Uterus (tissue), 4 donors: ENCODE data around the gene SEC61A1. TPM values are rescaled to one million over a fixed set of nuclear protein-coding genes. Genes with fewer than 3 reads are reported as not detected.

Experiments
- DNase-seq, 2 donors: peaks; one replicate each; pipeline ENCODE4 v3.0.0-alpha.2; 2019 to 2020
- H3K27ac ChIP-seq, 2 donors: fragments of 200-600 bp; sonication (generic); 1 replicate in 1 of 2; 2 replicates in 1 of 2; pipeline ENCODE4 v1.5.1; 2016 to 2018
- H3K27me3 ChIP-seq, 2 donors: fragments of 200-600 bp; sonication (generic); one replicate each; pipeline ENCODE4 v1.5.1; 2018 to 2019; ENCODE audit warnings: control low read depth in 1 of 2
- H3K36me3 ChIP-seq, 2 donors: fragments of 200-600 bp; sonication (generic); one replicate each; pipeline ENCODE4 v1.5.1; 2019; ENCODE audit warnings: control low read depth in 1 of 2
- H3K4me1 ChIP-seq, 2 donors: fragments of 200-600 bp; sonication (generic); one replicate each; pipeline ENCODE4 v1.5.1; 2018 to 2019; ENCODE audit warnings: control low read depth in 1 of 2
- H3K4me3 ChIP-seq, 2 donors: fragments of 200-600 bp; sonication (generic); 1 replicate in 1 of 2; 2 replicates in 1 of 2; pipeline ENCODE4 v1.5.1; 2018 to 2019; ENCODE audit warnings: mild to moderate bottlenecking in 1 of 2
- H3K9me3 ChIP-seq, 2 donors: fragments of 200-600 bp; sonication (generic); one replicate each; pipeline ENCODE4 v1.5.1; 2019; ENCODE audit warnings: control low read depth in 1 of 2
- POLR2A ChIP-seq, 2 donors: fragments of 450-650 bp; IDR thresholded peaks; one replicate each; pipeline ENCODE4 v1.6.1; 2016; ENCODE audit warnings: antibody characterized with exemption in 2 of 2, mild to moderate bottlenecking in 1 of 2, moderate library complexity in 1 of 2
- intact Hi-C: fragments of 100-400 bp; cut with DNase I; formaldehyde crosslinking; loops from one replicate; pipeline ENCODE4 v1.15.1; 2023; ENCODE audit warnings: low total_unique reads
- total RNA-seq, 4 donors: library from RNA; depleted of rRNA in 3 of 4; stranded (reverse); fragments of >200 nt in 3 of 4; gene quantifications; one replicate each; pipeline versions ENCODE4 v1.1.0 to v1.2.4, GENCODE V29; 2014 to 2023
- TF ChIP-seq, protein P1 (sequence below), 4 experiments: fragments of 200-600 bp in 2 of 4; fragments of 450-650 bp in 2 of 4; sonication (generic) in 2 of 4; IDR thresholded peaks; one replicate each; pipeline ENCODE4 v1.5.1; 2016 to 2019; ENCODE audit warnings: antibody characterized with exemption in 4 of 4, mild to moderate bottlenecking in 2 of 4, moderate library complexity in 1 of 4
- donor health status: DM: yes; HTN: yes; CAD: no.

Gene SEC61A1
- total RNA-seq, 4 donors from 2014 or later, result 55.9 to 197 (median 116) TPM

DNA sequence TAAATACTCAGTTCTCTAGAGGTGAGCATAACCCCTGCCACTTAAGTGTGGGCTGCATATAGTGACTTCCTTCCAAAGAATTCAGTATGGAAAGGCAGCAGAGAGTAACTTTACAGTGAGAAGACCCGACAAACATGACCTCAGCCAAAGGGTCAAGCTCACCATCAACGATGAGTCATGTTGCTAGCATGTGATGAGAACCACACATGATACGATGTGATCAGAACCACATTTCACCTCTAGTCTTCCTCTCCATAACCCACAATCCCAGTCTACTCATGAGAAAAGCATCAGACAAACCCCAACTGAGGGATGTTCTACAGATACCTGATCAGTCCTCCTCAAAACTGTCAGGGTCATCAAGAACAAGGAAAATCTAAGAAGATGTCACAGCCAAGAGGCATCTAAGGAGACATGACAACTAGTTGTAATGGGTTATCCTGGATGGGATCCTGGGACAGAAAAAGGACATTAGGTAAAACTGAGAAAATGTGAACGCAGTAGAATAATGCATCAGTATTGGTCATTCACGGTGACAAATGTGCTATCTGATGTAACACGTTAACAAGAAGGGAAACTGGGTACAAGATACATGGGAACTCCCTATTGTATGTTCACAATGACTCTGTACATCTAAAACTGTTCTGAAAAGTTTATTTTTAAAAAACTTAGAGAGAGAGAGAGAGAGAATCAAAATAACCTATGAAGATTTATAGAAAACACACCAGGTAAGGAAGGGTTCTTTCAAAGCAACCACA, 28.3 kb downstream of the SEC61A1 start:
- no peak overlapping the region for H3K27ac ChIP-seq
- no peak for TF ChIP-seq POLR2A (IDR thresholded peaks at IDR 0.05)
- TF ChIP-seq, protein P1, sequence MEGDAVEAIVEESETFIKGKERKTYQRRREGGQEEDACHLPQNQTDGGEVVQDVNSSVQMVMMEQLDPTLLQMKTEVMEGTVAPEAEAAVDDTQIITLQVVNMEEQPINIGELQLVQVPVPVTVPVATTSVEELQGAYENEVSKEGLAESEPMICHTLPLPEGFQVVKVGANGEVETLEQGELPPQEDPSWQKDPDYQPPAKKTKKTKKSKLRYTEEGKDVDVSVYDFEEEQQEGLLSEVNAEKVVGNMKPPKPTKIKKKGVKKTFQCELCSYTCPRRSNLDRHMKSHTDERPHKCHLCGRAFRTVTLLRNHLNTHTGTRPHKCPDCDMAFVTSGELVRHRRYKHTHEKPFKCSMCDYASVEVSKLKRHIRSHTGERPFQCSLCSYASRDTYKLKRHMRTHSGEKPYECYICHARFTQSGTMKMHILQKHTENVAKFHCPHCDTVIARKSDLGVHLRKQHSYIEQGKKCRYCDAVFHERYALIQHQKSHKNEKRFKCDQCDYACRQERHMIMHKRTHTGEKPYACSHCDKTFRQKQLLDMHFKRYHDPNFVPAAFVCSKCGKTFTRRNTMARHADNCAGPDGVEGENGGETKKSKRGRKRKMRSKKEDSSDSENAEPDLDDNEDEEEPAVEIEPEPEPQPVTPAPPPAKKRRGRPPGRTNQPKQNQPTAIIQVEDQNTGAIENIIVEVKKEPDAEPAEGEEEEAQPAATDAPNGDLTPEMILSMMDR (IDR thresholded peaks at IDR 0.05), result no peak
- H3K9me3 ChIP-seq, result no peaks in the 10 kb centered on the region
- no peak overlapping the region for H3K4me3 ChIP-seq
- peaks cover 0 to 11% of the 10 kb centered on the region in 2 donors for H3K4me1 ChIP-seq
- H3K27me3 ChIP-seq, result no peaks in the 10 kb centered on the region
- no peaks in the 10 kb centered on the region for H3K36me3 ChIP-seq
- intact Hi-C loops, result loop anchor here (10.0 kb wide), 1 partner anchor 524 kb away; no protein-coding TSS in a partner anchor
- no peak for DNase-seq

DNA sequence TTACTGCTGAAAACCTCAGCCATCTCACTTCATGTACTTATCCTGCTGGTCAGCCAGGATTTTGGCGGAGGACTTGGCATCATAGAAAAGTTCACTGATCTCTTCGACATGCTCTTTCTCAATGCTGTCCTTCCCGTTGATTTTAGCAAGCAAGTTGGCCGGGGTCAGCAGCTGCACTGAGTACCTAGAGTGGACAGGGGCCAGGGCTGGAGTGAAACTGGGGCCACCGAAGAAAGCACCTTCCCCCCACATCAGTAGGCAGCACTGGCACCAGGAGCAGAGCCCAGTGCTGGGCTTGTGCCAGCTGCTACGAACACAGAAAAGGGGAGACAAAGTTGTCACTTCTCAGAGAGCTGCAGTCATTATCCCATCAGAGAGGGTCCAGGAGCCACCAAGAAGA, 29.0 kb downstream of the SEC61A1 start:
- Histone ChIP-seq H3K4me1 (peaks cover 0 to 9% of the 10 kb centered on the region in 2 donors), H3K27me3 (no peaks in the 10 kb centered on the region), H3K4me3 (no peak overlapping the region), H3K9me3 (no peaks in the 10 kb centered on the region), H3K36me3 (no peaks in the 10 kb centered on the region), H3K27ac (no peak overlapping the region)
- intact Hi-C loops, result loop anchor here (10.0 kb wide), 1 partner anchor 524 kb away; no protein-coding TSS in a partner anchor
- DNase-seq, result no peak
- TF ChIP-seq, protein P1 (IDR thresholded peaks at IDR 0.05), result no peak
- no peak for TF ChIP-seq POLR2A (IDR thresholded peaks at IDR 0.05)

DNA sequence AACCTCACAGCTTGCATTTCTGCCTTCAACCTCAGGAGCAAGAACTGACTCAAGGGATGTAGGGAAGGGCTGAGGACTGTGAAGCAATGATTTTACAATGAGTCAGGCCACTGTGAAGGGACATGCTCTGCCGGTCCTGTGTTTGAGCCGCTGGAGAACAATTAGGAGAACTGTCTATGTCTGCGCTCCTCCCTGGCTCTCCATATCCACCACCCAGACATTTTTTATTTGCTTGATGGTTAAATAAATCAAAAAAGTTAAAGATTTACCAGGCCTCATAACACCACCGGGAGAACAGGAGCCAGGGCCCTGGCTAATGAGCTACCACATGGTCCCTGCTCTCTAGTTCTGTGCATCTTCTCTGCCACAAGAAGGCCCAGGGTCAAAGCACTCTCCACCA, 29.6 kb downstream of the SEC61A1 start:
- no peak overlapping the region for H3K27ac ChIP-seq
- H3K9me3 ChIP-seq, result no peaks in the 10 kb centered on the region
- H3K27me3 ChIP-seq, result no peaks in the 10 kb centered on the region
- intact Hi-C loops, result loop anchor here (10.0 kb wide), 1 partner anchor 523 kb away; no protein-coding TSS in a partner anchor
- H3K36me3 ChIP-seq, result no peaks in the 10 kb centered on the region
- TF ChIP-seq, protein P1 (IDR thresholded peaks at IDR 0.05), result no peak
- no peak for TF ChIP-seq POLR2A (IDR thresholded peaks at IDR 0.05)
- peaks cover 0 to 8% of the 10 kb centered on the region in 2 donors for H3K4me1 ChIP-seq
- DNase-seq, result no peak
- no peak overlapping the region for H3K4me3 ChIP-seq

DNA sequence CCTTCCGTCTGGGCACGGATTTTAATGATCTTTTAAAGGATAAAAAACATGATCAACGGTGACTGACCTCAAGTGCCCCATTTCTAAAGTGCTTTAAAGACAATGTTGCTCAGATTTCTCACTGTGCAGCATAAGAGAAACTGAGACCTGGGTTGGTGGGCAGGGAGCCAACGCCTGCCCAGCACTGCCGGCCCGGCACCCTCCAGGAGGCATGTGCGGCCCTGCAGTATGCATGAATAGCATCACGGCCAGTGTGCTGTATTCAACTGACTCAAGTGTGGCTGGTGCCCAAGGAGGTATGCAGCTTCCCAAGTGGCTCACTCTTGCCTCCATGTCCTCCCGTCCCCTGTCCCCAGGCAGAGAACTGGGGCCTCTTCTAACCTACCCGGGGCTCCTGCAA, 30.3 kb downstream of the SEC61A1 start:
- H3K4me1 ChIP-seq, result peaks cover 0 to 8% of the 10 kb centered on the region in 2 donors
- H3K36me3 ChIP-seq, result no peaks in the 10 kb centered on the region
- TF ChIP-seq, protein P1 (IDR thresholded peaks at IDR 0.05), result no peak
- TF ChIP-seq POLR2A (IDR thresholded peaks at IDR 0.05), result no peak
- DNase-seq, result no peak
- H3K27me3 ChIP-seq, result no peaks in the 10 kb centered on the region
- intact Hi-C loops, result loop anchor here (10.0 kb wide), 1 partner anchor 522 kb away; no protein-coding TSS in a partner anchor
- no peak overlapping the region for H3K27ac ChIP-seq
- H3K4me3 ChIP-seq, result no peak overlapping the region
- no peaks in the 10 kb centered on the region for H3K9me3 ChIP-seq

DNA sequence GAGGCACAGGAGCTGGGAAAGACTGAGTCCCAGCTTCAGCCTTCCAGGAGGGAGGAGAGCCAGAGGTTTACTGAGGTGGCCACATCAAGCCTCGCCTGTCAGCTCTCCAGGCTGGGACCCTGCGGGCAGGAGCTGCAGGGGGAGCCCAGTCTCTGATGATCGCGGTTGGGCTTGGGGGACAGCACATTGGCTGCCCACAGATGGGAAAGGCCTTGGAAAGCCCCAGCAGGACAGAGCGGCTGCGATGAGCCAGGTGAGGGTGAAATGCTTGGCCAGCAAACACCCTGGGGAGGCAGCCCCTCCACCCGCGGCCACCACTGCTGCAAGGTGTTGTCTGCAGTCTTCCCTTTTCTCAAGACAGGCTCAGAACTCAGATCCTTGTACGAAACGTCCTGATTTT, 31.2 kb downstream of the SEC61A1 start:
- Histone ChIP-seq H3K27ac (no peak overlapping the region), H3K4me3 (no peak overlapping the region), H3K4me1 (peaks cover 0 to 8% of the 10 kb centered on the region in 2 donors), H3K27me3 (no peaks in the 10 kb centered on the region), H3K9me3 (no peaks in the 10 kb centered on the region), H3K36me3 (no peaks in the 10 kb centered on the region)
- TF ChIP-seq POLR2A (IDR thresholded peaks at IDR 0.05), result no peak
- TF ChIP-seq, protein P1 (IDR thresholded peaks at IDR 0.05), result no peak
- no peak for DNase-seq
- intact Hi-C loops, result loop anchor here (10.0 kb wide), 1 partner anchor 521 kb away; no protein-coding TSS in a partner anchor
